ENCODE results near the gene SLIT1. TPM values are rescaled to one million over a fixed set of nuclear protein-coding genes. Genes with fewer than 3 reads are reported as not detected.

The SLIT1 gene
- total RNA-seq, 4 donors from 2014 or later: 0.04 to 0.13 TPM; not detected in 2

- Histone ChIP-seq H3K4me3 (no peak overlapping the region), H3K27me3 (peaks cover 4% of the 10 kb centered on the region), H3K36me3 (no peaks in the 10 kb centered on the region), H3K27ac (no peak overlapping the region), H3K9me3 (no peaks in the 10 kb centered on the region), H3K4me1 (peaks cover 0 to 7% (median under 1%) of the 10 kb centered on the region in 3 donors)
- WGBS, 2 donors (ENCODE audit: low coverage in 1 of 2): 28 to 47% methylated on average over 4 to 7 of the region's 7 CpGs
- ATAC-seq: no peak
- TF ChIP-seq POLR2A (IDR thresholded peaks at IDR 0.05): no peak
- no peak for TF ChIP-seq POLR2AphosphoS5 (IDR thresholded peaks at IDR 0.05)
- TF ChIP-seq EP300 (IDR thresholded peaks at IDR 0.05): no peak
- no peak for TF ChIP-seq CTCF (IDR thresholded peaks at IDR 0.05)
Observed at GRCh38 chr10:97032624-97033023, 153.1 kb downstream of the SLIT1 start.

- TF ChIP-seq CTCF (IDR thresholded peaks at IDR 0.05): no peak
- TF ChIP-seq POLR2A (IDR thresholded peaks at IDR 0.05): no peak
- no peak for TF ChIP-seq POLR2AphosphoS5 (IDR thresholded peaks at IDR 0.05)
- no peak for TF ChIP-seq EP300 (IDR thresholded peaks at IDR 0.05)
- no peaks in the 10 kb centered on the region for H3K4me1 ChIP-seq
- WGBS, 2 donors (ENCODE audit: low coverage in 1 of 2): 60 to 100% methylated on average over 1 of the region's 11 CpGs
- H3K4me3 ChIP-seq: no peak overlapping the region
- no peak overlapping the region for H3K27ac ChIP-seq
- ATAC-seq: no peak
- peaks cover 4% of the 10 kb centered on the region for H3K27me3 ChIP-seq
- no peaks in the 10 kb centered on the region for H3K36me3 ChIP-seq
- no peaks in the 10 kb centered on the region for H3K9me3 ChIP-seq
Observed at GRCh38 chr10:97031459-97031858, 154.3 kb downstream of the SLIT1 start.

GRCh38 chr10:97030894-97031293, 154.9 kb downstream of the SLIT1 start:
- H3K27ac ChIP-seq: no peak overlapping the region
- no peak overlapping the region for H3K4me3 ChIP-seq
- H3K4me1 ChIP-seq: no peaks in the 10 kb centered on the region
- TF ChIP-seq EP300 (IDR thresholded peaks at IDR 0.05) (no peak), CTCF (IDR thresholded peaks at IDR 0.05) (no peak), POLR2AphosphoS5 (IDR thresholded peaks at IDR 0.05) (no peak)
- H3K27me3 ChIP-seq: peaks cover 4% of the 10 kb centered on the region
- no CpG with 5 or more reads among the region's 6 CpGs for WGBS, 2 donors (ENCODE audit: low coverage in 1 of 2)
- no peaks in the 10 kb centered on the region for H3K36me3 ChIP-seq
- ATAC-seq: no peak
- H3K9me3 ChIP-seq: no peaks in the 10 kb centered on the region

- no peak for ATAC-seq
- Histone ChIP-seq H3K36me3 (no peaks in the 10 kb centered on the region), H3K27me3 (peaks cover 4% of the 10 kb centered on the region), H3K9me3 (no peaks in the 10 kb centered on the region), H3K4me1 (peaks cover 0 to 15% (median 0%) of the 10 kb centered on the region in 3 donors), H3K4me3 (no peak overlapping the region), H3K27ac (no peak overlapping the region)
- WGBS, 2 donors (ENCODE audit: low coverage in 1 of 2): 67 to 81% methylated on average over 2 to 3 of the region's 3 CpGs
- TF ChIP-seq CTCF (IDR thresholded peaks at IDR 0.05) (no peak), POLR2A (IDR thresholded peaks at IDR 0.05) (no peak), EP300 (IDR thresholded peaks at IDR 0.05) (no peak), POLR2AphosphoS5 (IDR thresholded peaks at IDR 0.05) (no peak)
Observed at GRCh38 chr10:97029271-97029670, 156.5 kb downstream of the SLIT1 start.

GRCh38 chr10:97028832-97029178, 157.0 kb downstream of the SLIT1 start:
- H3K36me3 ChIP-seq: no peaks in the 10 kb centered on the region
- no peak for ATAC-seq
- no peaks in the 10 kb centered on the region for H3K9me3 ChIP-seq
- peaks cover 0 to 20% (median 0%) of the 10 kb centered on the region in 3 donors for H3K4me1 ChIP-seq
- no peak overlapping the region for H3K27ac ChIP-seq
- no peak for TF ChIP-seq CTCF (IDR thresholded peaks at IDR 0.05)
- TF ChIP-seq POLR2AphosphoS5 (IDR thresholded peaks at IDR 0.05): no peak
- no peak for TF ChIP-seq POLR2A (IDR thresholded peaks at IDR 0.05)
- TF ChIP-seq EP300 (IDR thresholded peaks at IDR 0.05): no peak
- 85% methylated on average over 3 of the region's 3 CpGs; no CpG with 5 or more reads in 1 of the 2 donors for WGBS, 2 donors (ENCODE audit: low coverage in 1 of 2)
- H3K27me3 ChIP-seq: peaks cover 4% of the 10 kb centered on the region
- H3K4me3 ChIP-seq: no peak overlapping the region
